C4-2B (cell line): ENCODE measurements around the gene HOXA6.

Source experiments
- H3K27ac ChIP-seq: fragments of 450-650 bp; 2 replicates; pipeline ENCODE4 v1.5.1; 2017
- ZFX ChIP-seq: fragments of 450-650 bp; IDR thresholded peaks from 2 replicates; pipeline ENCODE4 v1.6.1; 2017
- TF ChIP-seq, protein P1 (sequence below): fragments of 450-650 bp; conservative IDR thresholded peaks from 2 replicates; pipeline ENCODE4 v1.5.1; 2017; ENCODE audit warnings: mild to moderate bottlenecking

HOXA6 gene

DNA sequence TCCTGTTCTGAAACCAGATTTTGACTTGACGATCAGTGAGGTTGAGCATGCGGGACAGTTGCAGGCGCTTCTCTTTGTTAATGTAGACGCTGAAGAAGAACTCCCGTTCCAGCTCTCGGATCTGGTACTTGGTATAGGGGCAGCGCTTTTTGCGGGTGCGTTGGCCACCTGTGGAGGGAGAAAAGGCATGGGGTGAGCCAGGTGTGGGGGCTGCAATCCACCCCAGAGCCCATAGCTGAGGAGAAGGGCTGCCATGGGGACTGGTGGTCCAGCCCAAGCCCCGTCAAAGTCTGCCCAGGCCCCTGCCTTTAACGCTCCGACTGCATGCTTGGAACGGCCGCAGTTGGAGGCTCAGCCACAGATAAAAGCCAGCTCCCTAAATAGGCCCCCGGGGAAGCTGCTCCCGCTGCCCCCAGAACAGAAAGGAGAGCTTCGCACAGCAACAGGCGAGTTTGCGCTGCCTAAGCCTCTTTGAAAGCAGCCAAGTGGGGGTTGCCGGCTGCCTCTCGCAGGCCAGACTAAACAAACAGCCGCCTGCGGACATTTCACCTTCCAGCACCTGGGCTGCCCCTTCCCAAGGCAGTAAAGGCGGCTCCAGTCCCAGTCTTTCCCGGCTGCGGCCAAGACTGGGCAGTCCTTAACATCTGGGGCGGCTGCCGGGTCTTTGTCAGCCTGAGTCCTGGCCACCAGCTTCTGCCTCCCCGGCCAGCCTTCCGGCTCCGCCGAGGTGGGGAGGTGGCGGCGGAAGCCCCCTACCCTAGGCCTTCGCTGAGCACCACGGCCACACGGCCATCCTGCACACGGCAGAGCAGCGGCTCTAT, 35.5 kb upstream of the HOXA6 start:
- peak overlapping the region; percentile 79 for H3K27ac ChIP-seq
- no peak for TF ChIP-seq ZFX
- TF ChIP-seq, protein P1, sequence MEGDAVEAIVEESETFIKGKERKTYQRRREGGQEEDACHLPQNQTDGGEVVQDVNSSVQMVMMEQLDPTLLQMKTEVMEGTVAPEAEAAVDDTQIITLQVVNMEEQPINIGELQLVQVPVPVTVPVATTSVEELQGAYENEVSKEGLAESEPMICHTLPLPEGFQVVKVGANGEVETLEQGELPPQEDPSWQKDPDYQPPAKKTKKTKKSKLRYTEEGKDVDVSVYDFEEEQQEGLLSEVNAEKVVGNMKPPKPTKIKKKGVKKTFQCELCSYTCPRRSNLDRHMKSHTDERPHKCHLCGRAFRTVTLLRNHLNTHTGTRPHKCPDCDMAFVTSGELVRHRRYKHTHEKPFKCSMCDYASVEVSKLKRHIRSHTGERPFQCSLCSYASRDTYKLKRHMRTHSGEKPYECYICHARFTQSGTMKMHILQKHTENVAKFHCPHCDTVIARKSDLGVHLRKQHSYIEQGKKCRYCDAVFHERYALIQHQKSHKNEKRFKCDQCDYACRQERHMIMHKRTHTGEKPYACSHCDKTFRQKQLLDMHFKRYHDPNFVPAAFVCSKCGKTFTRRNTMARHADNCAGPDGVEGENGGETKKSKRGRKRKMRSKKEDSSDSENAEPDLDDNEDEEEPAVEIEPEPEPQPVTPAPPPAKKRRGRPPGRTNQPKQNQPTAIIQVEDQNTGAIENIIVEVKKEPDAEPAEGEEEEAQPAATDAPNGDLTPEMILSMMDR: no peak

- H3K27ac ChIP-seq: no peak overlapping the region
- no peak for TF ChIP-seq ZFX
- TF ChIP-seq, protein P1: no peak
Observed at GRCh38 chr7:27182285-27182841, 34.8 kb upstream of the HOXA6 start.

- H3K27ac ChIP-seq: no peak overlapping the region
- TF ChIP-seq ZFX: no peak
- TF ChIP-seq, protein P1: no peak
Observed at GRCh38 chr7:27181795-27182275, 34.3 kb upstream of the HOXA6 start.

- no peak for TF ChIP-seq ZFX
- TF ChIP-seq, protein P1: no peak
- no peak overlapping the region for H3K27ac ChIP-seq
Observed at GRCh38 chr7:27180431-27181420, 33.2 kb upstream of the HOXA6 start.

- no peak for TF ChIP-seq ZFX
- TF ChIP-seq, protein P1: peak; percentile 96
- no peak overlapping the region for H3K27ac ChIP-seq
Observed at GRCh38 chr7:27179503-27180430, 32.2 kb upstream of the HOXA6 start.

DNA sequence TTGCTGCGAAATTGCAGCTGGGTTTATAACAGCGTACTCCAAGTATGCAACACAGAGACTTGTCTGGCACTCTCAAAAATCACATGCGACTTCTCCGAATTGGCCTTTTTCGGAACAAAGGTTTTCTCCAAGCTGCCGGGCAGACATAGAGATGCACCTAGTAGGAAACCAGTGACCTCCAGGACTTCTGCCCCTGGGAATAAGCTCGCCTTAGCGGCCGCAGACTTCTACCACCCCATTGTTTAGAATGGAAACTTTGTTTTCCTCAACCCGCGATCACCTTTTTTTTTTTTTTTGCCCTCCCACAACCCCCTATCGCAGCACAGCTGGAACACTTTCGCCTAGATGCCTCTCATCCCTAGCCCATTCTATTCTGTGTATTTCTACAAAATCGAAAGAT, 31.5 kb upstream of the HOXA6 start:
- H3K27ac ChIP-seq: no peak overlapping the region
- TF ChIP-seq, protein P1: no peak
- no peak for TF ChIP-seq ZFX
